ENCODE measurements around the gene PMS1.
"Not testable (repeated sequence)": the region's sequence is repeated elsewhere in the genome, so short reads cannot be mapped to it uniquely, and the experiment has no call there.

The PMS1 gene

DNA sequence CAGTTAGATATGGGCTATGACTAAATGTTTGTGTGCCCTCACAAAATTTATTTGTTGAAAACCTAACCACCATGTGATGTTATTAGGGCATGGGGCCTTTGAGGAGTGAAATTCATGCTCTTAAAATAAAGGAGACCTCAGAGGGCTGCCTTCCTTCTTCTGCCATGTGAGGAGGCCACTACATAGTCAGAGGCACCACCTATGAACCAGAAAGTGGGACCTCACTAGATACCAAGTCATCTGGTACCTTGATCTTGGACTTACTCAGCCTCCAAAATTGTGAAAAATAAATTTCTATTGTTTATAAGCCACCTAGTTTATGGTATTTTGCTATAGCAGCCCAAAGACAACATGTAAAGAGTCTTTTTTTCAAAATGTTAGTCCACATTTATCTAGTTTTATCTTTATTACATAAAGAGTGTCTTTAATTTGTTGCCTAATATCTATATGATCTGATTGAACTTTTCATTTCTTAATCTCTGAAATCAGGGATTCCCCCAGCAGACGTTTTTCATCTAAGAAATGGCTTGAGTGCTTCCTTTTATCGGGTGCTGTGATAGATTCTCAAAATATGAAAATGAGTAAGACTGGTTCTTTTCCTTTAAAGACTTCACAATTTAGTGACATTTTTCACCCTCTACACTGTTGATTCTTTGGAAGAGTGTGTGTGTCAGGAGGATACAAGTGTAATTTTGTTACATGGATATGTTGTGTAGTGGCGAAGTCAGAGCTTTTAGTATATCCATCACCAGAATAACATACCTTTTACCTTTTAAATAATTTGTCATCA, 34.2 kb downstream of the PMS1 start:
- DNase-seq, result no peak

DNA sequence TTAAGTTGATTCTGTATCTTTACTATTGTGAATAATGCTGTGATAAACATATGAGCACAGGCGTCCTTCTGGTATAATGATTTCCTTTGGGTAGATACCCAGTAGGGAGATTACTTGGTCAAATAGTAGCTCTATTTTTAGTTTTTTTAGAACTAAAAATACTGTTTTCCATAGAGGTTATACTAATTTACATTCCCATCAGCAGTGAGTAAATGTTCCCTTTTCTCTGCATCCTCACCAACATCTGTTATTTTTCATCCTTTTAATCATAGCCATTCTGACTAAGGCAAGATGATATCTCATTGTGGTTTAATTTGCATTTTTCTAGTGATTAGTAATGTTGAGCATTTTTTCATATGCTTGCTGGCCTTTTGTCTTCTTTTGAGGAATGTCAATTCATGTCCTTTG, 35.1 kb downstream of the PMS1 start:
- DNase-seq, result no peak

DNA sequence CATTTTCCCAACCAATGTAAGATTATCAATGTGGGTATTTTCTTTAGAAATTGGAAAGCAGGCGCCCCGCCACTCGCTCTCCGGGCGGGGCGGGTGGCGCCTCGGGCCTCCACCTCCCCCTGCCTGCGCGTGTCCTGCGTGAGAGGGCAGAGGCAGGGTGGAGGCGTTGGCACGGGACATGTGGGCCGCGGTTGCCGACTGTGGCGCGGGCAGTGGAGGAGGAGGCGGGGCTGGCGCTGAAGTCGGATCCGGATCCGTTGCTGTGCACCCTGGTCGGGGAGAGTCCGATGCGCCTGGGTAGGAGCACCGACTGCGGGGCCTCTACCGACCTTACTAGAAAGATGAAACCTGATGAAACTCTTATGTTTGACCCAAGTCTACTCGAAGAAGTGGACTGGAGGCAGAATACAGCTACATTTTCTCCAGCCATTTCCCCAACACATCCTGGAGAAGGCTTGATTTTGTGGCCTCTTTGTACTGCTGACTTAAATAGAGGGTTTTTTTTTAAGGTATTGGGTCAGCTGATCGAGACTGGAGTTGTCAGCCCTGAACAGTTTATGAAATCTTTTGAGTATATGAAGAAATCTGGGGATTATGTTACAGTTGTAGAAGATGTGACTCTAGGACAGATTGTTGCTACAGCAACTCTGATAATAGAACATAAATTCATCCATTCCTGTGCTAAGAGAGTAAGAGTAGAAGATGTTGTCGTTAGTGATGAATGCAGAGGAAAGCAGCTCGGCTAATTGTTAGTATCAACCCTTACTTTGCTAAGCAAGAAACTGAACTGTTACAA, 37.9 kb downstream of the PMS1 start:
- no peak for DNase-seq

DNA sequence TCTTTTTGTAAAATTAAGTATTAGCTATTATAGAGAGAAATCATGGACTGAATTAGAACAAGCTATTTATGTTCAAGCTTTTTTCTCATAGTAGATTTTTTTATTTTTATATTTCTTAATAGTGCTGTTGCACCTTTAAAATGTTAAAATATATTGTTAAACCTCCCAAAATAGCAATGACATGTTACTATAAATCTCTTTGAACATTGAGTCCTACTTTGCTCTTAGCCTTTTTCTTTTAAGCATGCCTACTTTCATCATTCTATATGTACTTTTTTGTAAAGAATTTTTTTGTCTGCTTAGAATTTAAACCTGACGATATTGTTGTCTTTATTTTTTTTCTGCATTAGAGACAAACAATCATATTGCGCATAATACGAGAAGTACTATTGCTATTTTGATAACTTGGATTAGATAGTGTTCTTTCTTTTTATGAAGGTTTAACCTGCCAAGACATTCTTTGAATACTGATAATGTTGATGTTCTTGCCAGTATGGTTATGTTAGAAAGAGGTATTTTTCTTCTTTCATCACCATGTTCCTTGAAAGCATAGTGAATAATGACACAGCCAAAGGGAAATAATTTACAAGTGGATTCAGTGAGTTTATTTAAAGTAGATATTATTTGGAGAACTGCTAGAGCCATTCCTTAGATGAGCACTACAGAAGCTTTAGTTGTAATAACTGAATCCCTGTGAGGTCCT, 40.6 kb downstream of the PMS1 start:
- DNase-seq, result no peak

DNA sequence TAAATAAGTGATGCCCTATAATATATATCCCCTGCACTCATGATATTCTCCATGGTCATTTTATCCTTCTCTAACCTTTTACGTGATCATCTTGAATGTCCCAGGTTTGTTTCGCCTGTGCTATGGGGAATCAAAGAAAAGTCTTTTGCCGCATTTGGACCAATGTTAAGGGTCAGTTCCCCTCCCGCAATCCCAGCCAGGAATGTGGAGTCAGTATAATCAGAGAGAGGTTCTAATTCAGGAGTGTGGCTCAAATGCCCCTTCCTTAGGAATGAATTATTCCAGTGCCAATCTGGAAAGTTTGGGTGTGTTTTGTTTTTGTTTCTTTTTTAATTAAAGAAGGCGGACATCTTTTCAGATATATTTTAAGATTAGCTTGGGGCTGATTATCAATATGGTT, 41.8 kb downstream of the PMS1 start:
- no peak for DNase-seq

DNA sequence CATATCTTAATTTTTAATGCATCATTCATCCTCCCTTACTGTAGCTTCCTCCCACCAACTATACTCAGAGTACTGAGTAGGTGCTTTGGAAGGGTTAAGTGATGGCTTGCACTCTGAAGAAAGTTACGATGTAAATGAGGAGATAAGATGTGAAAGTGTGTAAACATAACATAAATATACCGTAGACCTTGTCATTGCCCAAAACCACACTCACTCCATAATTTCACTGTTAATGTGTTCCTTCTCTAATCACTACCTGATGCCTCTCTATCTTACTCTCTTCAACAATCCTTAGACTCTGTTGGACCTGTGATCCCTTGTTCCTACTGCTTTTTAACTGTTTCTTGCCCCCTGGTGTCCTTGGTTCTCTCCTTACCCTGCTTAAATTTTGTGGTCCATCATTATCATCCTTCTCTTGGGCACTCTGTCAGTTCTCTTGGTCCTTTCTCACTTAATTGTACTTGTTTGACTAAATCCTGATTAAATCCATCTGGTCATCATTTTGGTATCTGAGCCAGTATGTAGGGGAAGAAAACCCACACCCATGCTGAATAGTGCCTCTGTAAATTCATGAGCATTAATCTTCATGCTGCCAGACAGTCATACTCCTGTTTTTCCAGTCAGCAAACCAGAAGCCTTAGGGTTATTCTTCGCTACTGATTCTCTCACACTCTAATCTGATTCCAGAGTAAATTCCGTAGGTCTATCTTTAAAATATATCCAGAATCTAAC, 45.0 kb downstream of the PMS1 start:
- no peak for DNase-seq

- no peak for DNase-seq
Observed at GRCh38 chr2:189830510-189830909, 46.3 kb downstream of the PMS1 start.

- DNase-seq, result no peak
Observed at GRCh38 chr2:189834059-189834458, 49.8 kb downstream of the PMS1 start.

DNA sequence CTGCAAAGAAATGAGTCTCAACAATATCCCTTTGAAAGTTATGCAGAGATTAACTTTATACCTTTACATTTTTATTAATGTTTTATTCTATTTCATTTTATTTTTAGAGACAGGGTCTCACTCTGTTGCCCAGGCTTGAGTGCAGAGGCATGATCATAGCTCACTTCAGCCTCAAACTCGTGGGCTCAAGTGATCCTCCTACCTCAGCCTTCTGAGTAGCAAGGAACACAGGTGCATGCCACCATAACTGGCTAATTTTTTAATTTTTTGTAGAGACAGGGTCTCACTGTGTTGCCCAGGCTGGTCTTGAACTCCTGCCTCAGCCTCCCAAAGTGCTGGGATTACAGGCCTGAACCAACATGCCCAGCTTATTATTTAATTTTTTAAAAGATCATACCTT, 50.4 kb downstream of the PMS1 start:
- not testable (repeated sequence) for DNase-seq

- no peak for DNase-seq
Observed at GRCh38 chr2:189835855-189836558, 51.8 kb downstream of the PMS1 start.

GRCh38 chr2:189836644-189837043, 52.4 kb downstream of the PMS1 start:
- no peak for DNase-seq

GRCh38 chr2:189837326-189837725, 53.1 kb downstream of the PMS1 start:
- DNase-seq, result no peak

DNA sequence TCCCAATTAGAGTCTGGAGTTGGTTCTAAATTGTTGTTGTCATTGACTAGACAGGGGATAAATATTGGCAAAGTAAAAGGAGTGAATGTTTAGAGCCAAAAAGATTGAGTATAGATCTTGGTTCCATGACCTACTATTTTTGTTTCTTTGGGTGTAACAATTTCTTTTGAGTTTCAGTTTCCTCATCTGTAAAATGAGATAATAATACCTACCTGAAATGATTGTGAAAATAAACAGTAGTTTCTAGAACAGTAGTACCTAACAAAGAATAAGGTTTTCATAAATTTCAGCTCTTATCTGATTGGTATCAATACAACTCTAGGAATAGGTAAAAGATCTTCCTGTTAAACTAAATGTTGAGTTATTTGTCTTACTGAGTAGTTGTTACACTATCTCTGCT, 56.8 kb downstream of the PMS1 start:
- DNase-seq, result no peak

- no peak for DNase-seq
Observed at GRCh38 chr2:189848276-189848675, 64.0 kb downstream of the PMS1 start.

GRCh38 chr2:189849550-189849949, 65.3 kb downstream of the PMS1 start:
- no peak for DNase-seq

DNA sequence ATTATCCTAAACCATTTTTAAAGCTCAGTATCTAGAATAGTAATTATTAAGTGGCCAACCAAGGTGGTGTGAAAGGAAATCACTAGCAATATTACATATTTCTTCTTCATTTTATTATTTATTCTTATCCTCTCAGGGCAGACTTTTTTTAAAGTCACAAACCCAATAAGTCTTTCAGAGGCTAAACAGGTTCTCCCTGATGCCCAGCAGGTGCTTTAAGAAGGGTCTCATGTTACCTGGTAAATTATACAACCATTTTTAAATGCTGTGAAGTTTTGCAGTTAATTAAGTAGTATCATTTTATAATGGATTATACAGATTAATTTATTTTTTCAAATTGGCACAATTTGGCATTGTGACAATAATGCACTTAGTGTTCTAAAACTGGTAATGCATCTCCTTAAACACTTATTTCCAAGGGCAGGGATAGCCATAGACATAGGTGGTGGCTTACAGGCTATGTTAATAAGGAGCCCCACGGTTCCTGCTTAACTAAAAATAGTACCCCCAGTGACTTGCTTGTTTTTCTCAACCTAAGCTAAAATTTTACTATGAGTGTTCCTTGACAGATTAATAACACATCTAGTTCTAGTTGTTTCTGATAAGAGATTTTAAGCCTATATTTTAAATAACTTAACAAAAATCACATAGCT, 67.0 kb downstream of the PMS1 start:
- DNase-seq, result no peak

DNA sequence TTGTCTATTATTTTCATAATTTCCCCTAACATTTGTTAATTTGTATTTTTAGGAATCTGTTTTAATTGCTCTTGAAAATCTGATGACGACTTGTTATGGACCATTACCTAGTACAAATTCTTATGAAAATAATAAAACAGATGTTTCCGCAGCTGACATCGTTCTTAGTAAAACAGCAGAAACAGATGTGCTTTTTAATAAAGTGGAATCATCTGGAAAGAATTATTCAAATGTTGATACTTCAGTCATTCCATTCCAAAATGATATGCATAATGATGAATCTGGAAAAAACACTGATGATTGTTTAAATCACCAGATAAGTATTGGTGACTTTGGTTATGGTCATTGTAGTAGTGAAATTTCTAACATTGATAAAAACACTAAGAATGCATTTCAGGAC, 69.9 kb downstream of the PMS1 start:
- DNase-seq, result no peak

- DNase-seq, result no peak
Observed at GRCh38 chr2:189854940-189855339, 70.7 kb downstream of the PMS1 start.

GRCh38 chr2:189858291-189858690, 74.0 kb downstream of the PMS1 start:
- DNase-seq, result no peak

DNA sequence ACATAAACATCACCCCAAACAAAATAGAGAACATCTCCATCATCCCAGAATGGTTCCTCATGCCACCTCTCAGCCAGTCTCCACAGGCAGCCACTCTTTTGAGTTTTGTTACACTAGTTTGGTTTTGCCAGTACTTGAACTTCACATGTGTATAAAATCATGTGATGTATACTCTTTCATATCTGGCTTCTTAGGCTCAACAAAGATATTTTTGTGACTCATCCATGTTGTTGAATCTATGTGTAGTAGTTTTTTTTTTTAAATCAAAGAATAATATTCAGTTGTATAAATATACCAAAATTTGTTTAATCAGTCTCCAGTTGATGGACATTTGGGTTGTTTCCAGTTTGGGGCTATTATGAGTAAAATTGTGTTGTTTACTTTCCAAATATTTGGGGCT, 75.9 kb downstream of the PMS1 start:
- DNase-seq, result no peak

GRCh38 chr2:189862751-189863150, 78.5 kb downstream of the PMS1 start:
- no peak for DNase-seq

DNA sequence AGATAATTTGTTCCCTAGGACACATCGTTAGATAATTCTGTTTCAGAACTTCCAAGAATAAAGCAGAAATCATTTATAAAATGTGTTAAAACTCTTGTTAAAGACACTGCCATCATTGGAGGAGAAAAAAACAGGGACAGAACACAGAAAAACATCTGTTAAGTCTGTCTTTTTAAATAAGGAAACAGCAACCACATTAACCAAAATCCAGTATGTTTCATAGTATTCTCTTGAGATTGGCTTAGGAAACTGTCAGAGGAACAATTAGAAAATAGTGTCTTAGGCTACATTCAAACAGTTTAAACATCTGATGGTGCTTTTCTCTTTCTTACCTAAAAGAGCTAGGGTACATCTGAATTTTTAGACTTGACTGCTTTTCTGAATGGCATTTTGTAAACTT, 81.6 kb downstream of the PMS1 start:
- no peak for DNase-seq
